Ascending aorta (tissue), 2 donors: Measurements from ENCODE around the gene ABTB2. TPM values are rescaled to one million over a fixed set of nuclear protein-coding genes. Genes with fewer than 3 reads are reported as not detected.

Experiments
- DNase-seq, 2 donors: peaks; one replicate each; pipeline ENCODE4 v3.0.0-alpha.2; 2019; ENCODE audit warnings: low spot score in 2 of 2
- H3K27ac ChIP-seq, 2 donors: fragments of 200-600 bp; sonication (generic); one replicate each; pipeline ENCODE4 v1.5.1; 2016 to 2017; ENCODE audit warnings: mild to moderate bottlenecking in 1 of 2
- H3K27me3 ChIP-seq: fragments of 200-600 bp; sonication (generic); one replicate; pipeline ENCODE4 v1.5.1; 2017
- H3K36me3 ChIP-seq, 2 donors: fragments of 200-600 bp; sonication (generic); one replicate each; pipeline ENCODE4 v1.5.1; 2016
- H3K4me1 ChIP-seq, 2 donors: fragments of 200-600 bp; sonication (generic); one replicate each; pipeline ENCODE4 v1.5.1; 2016 to 2017; ENCODE audit warnings: mild to moderate bottlenecking in 1 of 2
- H3K4me3 ChIP-seq, 2 donors: fragments of 200-600 bp; sonication (generic); one replicate each; pipeline ENCODE4 v1.5.1; 2016 to 2017; ENCODE audit warnings: mild to moderate bottlenecking in 1 of 2
- H3K9me3 ChIP-seq, 2 donors: fragments of 200-600 bp; sonication (generic); one replicate each; pipeline ENCODE4 v1.5.1; 2016
- CTCF ChIP-seq, 3 experiments: fragments of 200-600 bp in 2 of 3; fragments of 450-650 bp in 1 of 3; sonication (generic) in 2 of 3; IDR thresholded peaks; one replicate each; pipeline ENCODE4 v1.5.1; 2016 to 2019; ENCODE audit warnings: antibody characterized with exemption in 3 of 3, mild to moderate bottlenecking in 1 of 3, moderate library complexity in 1 of 3
- intact Hi-C: fragments of 100-400 bp; cut with DNase I; formaldehyde crosslinking; loops from one replicate; pipeline ENCODE4 v1.15.1; 2023
- total RNA-seq: library from RNA; depleted of rRNA; stranded (reverse); fragments of >200 nt; gene quantifications from one replicate; pipeline ENCODE4 v1.1.0, GENCODE V29; 2016

The ABTB2 gene
- total RNA-seq, 1 donor from 2014 or later: 7.9 TPM

GRCh38 chr11:34373727-34374126 lies 15.9 kb upstream of the ABTB2 start:
- no peak overlapping the region for H3K27ac ChIP-seq
- intact Hi-C loops: no loop called here
- no peak overlapping the region for H3K4me3 ChIP-seq
- no peaks in the 10 kb centered on the region for H3K27me3 ChIP-seq
- H3K36me3 ChIP-seq: no peaks in the 10 kb centered on the region
- no peak for TF ChIP-seq CTCF (IDR thresholded peaks at IDR 0.05)
- no peaks in the 10 kb centered on the region for H3K4me1 ChIP-seq
- peaks cover 9 to 28% of the 10 kb centered on the region in 2 donors for H3K9me3 ChIP-seq
- DNase-seq: no peak

- no peaks in the 10 kb centered on the region for H3K36me3 ChIP-seq
- H3K4me3 ChIP-seq: no peak overlapping the region
- no peaks in the 10 kb centered on the region for H3K9me3 ChIP-seq
- no peak overlapping the region for H3K27ac ChIP-seq
- intact Hi-C loops: no loop called here
- DNase-seq: no peak
- no peaks in the 10 kb centered on the region for H3K4me1 ChIP-seq
- no peaks in the 10 kb centered on the region for H3K27me3 ChIP-seq
- no peak for TF ChIP-seq CTCF (IDR thresholded peaks at IDR 0.05)
These were observed 8.7 kb upstream of the ABTB2 start for GRCh38 chr11:34366522-34366921.

GRCh38 chr11:34364102-34364501 lies 6.3 kb upstream of the ABTB2 start:
- Histone ChIP-seq H3K9me3 (no peaks in the 10 kb centered on the region), H3K36me3 (no peaks in the 10 kb centered on the region), H3K27ac (no peak overlapping the region), H3K4me3 (no peak overlapping the region), H3K27me3 (no peaks in the 10 kb centered on the region), H3K4me1 (no peaks in the 10 kb centered on the region)
- intact Hi-C loops: no loop called here
- no peak for TF ChIP-seq CTCF (IDR thresholded peaks at IDR 0.05)
- DNase-seq: no peak

- DNase-seq: no peak
- peaks cover 3 to 4% of the 10 kb centered on the region in 2 donors for H3K4me1 ChIP-seq
- intact Hi-C loops: no loop called here
- H3K9me3 ChIP-seq: no peaks in the 10 kb centered on the region
- no peaks in the 10 kb centered on the region for H3K27me3 ChIP-seq
- no peak overlapping the region for H3K27ac ChIP-seq
- no peak for TF ChIP-seq CTCF (IDR thresholded peaks at IDR 0.05)
- no peaks in the 10 kb centered on the region for H3K36me3 ChIP-seq
- no peak overlapping the region for H3K4me3 ChIP-seq
These were observed 5.7 kb upstream of the ABTB2 start for GRCh38 chr11:34363363-34364084.

GRCh38 chr11:34360046-34360445 lies 2.2 kb upstream of the ABTB2 start:
- Histone ChIP-seq H3K9me3 (no peaks in the 10 kb centered on the region), H3K4me1 (peaks cover 3 to 19% of the 10 kb centered on the region in 2 donors), H3K27ac (no peak overlapping the region), H3K36me3 (no peaks in the 10 kb centered on the region), H3K4me3 (no peak overlapping the region), H3K27me3 (no peaks in the 10 kb centered on the region)
- no peak for DNase-seq
- intact Hi-C loops: loop anchor here (1.0 kb wide), 1 partner anchor 363 kb away; no protein-coding TSS in a partner anchor
- TF ChIP-seq CTCF (IDR thresholded peaks at IDR 0.05): no peak
